GM18907 (cell line): Measurements from ENCODE around the gene PRKCB.
"Not testable (repeated sequence)": the region's sequence is repeated elsewhere in the genome, so short reads cannot be mapped to it uniquely, and the experiment has no call there.

Experiments used
- ATAC-seq: cut with Tn5 transposase; IDR thresholded peaks from one replicate; pipeline ENCODE4 v1.9.1; 2021; ENCODE audit warnings: mild to moderate bottlenecking, moderate library complexity; ENCODE audit not compliant: unreplicated experiment

Gene PRKCB

DNA sequence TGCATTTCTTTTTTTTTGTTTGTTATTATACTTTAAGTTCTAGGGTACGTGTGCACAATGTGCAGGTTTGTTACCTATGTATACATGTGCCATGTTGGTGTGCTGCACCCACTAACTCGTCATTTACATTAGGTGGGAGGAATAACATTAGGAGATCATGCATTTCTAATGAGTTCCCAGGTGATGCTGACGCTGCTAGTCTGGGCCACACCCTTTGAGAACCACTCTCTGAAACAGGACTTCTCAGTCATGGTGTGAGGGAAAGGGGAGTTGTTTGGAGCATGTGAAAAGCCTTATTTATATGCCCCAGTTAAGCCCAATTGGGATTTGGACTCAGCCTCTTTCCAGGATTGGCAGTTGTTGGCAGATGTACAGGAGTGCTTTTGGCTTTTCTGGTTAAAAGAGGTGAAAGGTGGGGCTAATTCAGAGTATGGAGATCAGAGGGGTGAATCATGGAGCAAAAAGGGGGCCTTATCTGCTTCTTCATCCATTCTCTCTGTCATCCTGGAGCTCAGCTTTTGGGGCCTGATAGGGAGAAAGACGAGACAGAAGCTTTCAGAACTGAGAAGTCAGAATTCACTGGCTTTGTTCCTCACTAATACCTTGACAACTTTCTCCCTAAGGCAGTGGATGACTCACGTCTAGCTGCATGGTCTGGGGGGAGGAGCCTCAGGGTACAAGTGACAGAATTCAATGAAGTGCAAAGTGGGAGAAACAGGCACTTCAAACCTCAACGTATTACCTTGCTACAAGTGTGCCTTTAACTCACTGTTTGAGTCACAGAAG lies 240.3 kb downstream of the PRKCB start:
- peak; percentile 59 for ATAC-seq

- ATAC-seq = no peak
These were observed 241.5 kb downstream of the PRKCB start for GRCh38 chr16:24077292-24077691.

DNA sequence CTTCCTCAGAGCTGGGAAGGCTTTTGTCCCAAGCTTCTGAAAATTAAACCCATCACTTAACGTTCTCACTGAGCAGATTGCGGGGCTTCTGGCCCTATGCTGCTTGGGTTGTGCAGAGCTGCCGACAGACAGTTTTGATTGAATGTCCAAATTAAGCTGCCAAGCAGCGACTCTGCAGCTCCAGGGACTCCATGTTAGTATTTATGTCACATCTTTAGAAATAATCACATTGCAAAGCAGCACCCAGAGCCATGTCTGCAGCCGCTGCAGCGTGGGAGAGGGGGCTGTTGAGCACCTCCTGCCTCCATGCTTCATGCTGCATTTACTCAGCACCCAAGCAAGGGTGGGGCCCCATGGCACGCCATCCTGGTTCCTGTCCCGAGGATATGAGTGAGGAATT lies 242.2 kb downstream of the PRKCB start:
- no peak for ATAC-seq

DNA sequence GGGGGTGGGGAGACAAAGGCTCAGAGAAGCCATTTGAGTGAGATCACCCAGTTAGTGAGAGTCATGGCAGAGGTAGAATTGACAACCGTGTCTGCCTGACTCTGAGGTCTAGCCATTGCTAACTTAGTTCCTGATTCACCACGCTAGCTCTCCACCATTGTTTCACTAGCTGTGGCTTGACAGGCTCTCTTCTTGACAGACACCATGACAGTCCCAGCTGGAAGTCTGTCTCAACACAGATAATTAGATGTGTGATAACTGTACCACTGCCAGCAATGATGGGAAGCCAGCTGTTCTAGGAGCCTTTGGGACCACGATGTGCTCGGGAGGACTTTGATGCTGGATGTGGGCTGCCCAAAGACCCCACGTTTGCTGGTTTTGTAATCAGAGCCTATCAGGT lies 249.9 kb downstream of the PRKCB start:
- no peak for ATAC-seq

GRCh38 chr16:24087891-24088410 lies 252.2 kb downstream of the PRKCB start:
- no peak for ATAC-seq

GRCh38 chr16:24088767-24089166 lies 253.0 kb downstream of the PRKCB start:
- ATAC-seq = no peak

GRCh38 chr16:24091125-24091524 lies 255.3 kb downstream of the PRKCB start:
- no peak for ATAC-seq

GRCh38 chr16:24093049-24093448 lies 257.3 kb downstream of the PRKCB start:
- ATAC-seq = no peak

DNA sequence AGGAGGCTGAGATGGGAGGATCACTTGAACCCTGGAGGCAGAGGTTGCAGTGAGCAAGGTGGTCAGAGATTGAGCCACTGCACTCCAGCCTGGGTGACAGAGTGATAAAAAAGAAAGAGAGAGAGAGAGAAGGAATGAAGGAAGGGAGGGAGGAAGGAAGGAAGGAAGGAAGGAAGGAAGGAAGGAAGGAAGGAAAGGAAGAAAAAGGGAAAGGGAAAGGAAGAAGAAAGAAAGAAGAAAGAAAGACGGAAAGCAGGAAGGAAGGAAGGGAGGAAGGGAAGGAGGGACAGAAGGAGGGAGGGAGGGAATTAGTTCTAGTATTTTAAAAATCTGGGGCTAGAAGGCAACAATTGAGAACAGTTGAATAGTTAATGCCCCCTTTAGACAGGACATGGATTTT lies 258.9 kb downstream of the PRKCB start:
- ATAC-seq = no peak

- ATAC-seq = no peak
These were observed 263.1 kb downstream of the PRKCB start for GRCh38 chr16:24098896-24099295.

DNA sequence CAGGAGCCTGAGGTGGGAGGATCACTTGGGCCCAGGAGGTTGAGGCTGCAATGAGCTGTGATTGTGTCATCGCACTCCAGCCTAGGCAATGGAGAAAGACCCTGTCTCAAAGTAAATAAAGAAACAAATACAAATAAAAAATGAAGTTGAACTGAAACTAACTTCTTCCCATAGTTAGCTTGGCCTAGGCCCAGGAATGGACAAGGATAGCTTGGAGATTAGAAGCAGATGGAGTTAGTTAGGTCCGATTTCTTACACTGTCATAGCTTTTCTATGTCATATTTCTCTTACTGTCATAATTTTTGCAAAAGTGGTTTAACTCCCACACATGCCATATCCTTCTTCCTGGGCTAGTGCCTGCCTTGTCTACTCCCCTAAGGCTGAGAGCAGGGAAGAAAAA lies 265.6 kb downstream of the PRKCB start:
- no peak for ATAC-seq

- no peak for ATAC-seq
These were observed 266.5 kb downstream of the PRKCB start for GRCh38 chr16:24102209-24102660.

DNA sequence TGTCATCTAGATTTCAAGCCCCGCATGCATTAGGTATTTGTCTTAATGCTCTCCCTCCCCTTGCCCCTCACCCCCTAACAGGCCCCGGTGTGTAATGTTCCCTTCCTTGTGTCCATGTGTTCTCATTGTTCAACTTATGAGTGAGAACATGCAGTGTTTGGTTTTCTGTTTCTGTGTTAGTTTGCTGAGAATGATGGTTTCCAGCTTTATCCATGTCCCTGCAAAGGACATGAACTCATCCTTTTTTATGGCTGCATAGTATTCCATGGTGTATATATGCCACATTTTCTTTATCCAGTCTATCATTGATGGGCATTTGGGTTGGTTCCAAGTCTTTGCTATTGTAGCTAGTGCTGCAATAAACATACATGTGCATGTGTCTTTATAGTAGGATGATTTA lies 269.7 kb downstream of the PRKCB start:
- ATAC-seq = not testable (repeated sequence)

GRCh38 chr16:24108090-24108489 lies 272.3 kb downstream of the PRKCB start:
- ATAC-seq = not testable (repeated sequence)

GRCh38 chr16:24111724-24112302 lies 276.0 kb downstream of the PRKCB start:
- no peak for ATAC-seq

GRCh38 chr16:24113115-24113745 lies 277.4 kb downstream of the PRKCB start:
- ATAC-seq = no peak

DNA sequence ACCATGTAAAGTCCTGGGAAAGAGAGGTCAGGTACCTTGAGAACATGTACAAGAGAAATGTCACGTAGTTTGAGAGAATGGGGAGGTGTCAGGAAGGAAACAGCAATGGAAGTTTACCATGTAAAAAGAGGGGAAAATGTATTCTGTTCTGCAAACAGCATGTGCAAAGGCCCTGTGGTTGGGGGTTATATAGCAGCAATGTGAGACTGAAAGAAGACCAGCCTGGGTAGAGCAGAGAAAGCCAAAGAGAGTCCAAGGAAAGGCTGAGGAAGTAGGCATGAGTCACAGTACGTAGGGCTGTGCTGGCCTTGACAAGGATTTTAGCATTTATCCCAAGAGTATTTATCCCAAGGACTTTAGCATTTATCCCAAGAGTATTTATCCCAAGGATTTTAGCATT lies 279.1 kb downstream of the PRKCB start:
- ATAC-seq = no peak

GRCh38 chr16:24116046-24116776 lies 280.4 kb downstream of the PRKCB start:
- ATAC-seq = no peak

DNA sequence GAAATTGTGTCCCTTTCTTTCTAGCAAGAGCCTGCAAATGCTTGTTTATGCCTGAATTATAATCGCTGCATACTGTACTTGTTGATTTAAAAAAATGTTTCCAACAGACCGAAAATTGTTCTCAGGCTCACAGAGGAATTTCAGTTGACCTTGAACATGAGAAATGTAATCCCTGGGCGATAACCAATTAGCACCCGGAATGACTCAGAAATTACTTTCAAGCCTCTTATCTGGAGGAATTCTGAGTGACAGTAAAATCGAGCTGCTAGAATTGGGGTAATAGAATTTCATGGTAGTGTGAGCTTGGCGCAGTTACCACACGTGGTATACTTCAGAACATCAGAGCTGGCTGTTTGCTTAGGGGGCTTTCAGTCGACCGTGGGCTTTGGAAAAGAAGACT lies 281.2 kb downstream of the PRKCB start:
- ATAC-seq = no peak

DNA sequence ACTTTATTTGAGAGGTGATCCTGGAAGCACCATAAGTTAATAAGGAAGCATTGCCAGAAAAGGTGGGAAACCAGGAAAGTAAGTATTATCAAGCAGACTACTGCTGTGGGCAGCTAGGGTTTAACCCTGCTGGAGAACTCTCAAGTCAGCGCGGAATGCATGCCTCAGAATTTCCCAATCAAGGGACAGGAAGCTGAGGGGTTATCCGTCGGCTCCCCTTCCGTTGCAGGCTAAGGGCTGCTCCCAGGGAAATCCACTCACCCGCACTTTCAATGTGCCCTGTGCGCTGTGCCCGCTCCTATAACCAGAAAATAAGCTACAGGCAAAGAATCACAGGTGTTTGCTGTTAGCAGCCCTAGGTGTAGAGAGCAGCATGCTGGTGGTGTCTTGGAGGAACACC lies 281.9 kb downstream of the PRKCB start:
- ATAC-seq = no peak

DNA sequence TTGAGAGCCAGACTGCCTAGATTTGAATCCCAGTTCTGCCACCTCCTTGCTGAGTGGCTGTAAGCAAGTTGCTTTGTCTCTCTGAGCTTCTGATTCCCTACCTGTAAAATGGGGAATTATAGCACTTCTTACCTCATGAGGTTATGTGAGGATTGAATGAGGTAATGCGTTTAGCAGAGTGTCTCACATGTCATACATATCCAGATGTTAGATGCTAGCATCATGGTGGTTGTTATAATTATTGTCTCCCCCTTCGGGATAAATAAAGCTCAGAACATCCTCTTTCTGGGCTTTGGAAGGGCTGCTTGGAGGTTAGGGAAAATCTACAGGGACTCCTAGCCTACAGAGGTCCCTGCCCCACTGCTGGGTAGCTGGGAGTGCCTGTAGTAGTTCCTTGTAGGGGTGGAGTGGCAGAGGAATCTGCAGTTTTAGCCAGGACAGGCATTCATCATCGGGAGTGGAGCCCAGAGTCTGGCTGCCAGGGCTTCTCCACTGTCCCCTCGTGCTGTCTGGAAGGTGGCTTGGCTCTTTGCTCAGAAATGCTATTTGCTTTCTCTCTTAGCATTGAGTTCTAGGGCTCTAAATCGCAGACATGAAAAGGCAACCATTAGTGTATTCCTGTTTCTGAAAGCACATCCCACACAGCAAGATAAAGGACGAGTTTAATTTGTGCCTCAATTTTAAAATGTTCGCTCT lies 282.5 kb downstream of the PRKCB start:
- ATAC-seq = no peak
